SK-N-SH treated with all-trans-retinoic acid at 6 μM for 48 hours (cell line): ENCODE measurements around the gene SF3B5.

Experiments used
- ARNTL ChIP-seq: fragments of 450-650 bp; formaldehyde crosslinking; IDR thresholded peaks from 2 replicates; pipeline ENCODE4 v1.5.0; 2020; ENCODE audit warnings: low read depth, mild to moderate bottlenecking, moderate library complexity, borderline replicate concordance
- ESRRG ChIP-seq: fragments of 250-450 bp; sonication (Bioruptor Pico); IDR thresholded peaks from 2 replicates; pipeline ENCODE4 v1.6.1; 2021; ENCODE audit warnings: mild to moderate bottlenecking
- GLIS3 ChIP-seq: fragments of 250-450 bp; sonication (Bioruptor Pico); IDR thresholded peaks from 2 replicates; pipeline ENCODE4 v1.5.0; 2020; ENCODE audit warnings: mild to moderate bottlenecking, moderate library complexity
- OSR1 ChIP-seq: fragments of 250-450 bp; sonication (Bioruptor Pico); IDR thresholded peaks from 2 replicates; pipeline ENCODE4 v1.8.0; 2022; ENCODE audit warnings: moderate library complexity, mild to moderate bottlenecking, inconsistent platforms
- PPARA ChIP-seq: fragments of 250-450 bp; sonication (Bioruptor Pico); IDR thresholded peaks from 2 replicates; pipeline ENCODE4 v1.5.0; 2020; ENCODE audit warnings: mild to moderate bottlenecking, borderline replicate concordance
- ZC3H10 ChIP-seq: fragments of 250-450 bp; sonication (Bioruptor Pico); IDR thresholded peaks from 2 replicates; pipeline ENCODE4 v1.5.1; 2021; ENCODE audit warnings: mild to moderate bottlenecking, moderate library complexity
- ZFP3 ChIP-seq: fragments of 250-450 bp; sonication (Bioruptor Pico); IDR thresholded peaks from 2 replicates; pipeline ENCODE4 v1.5.0; 2020; ENCODE audit warnings: mild to moderate bottlenecking, moderate library complexity
- ZFP30 ChIP-seq: fragments of 450-650 bp; formaldehyde crosslinking; IDR thresholded peaks from 2 replicates; pipeline ENCODE4 v1.5.0; 2022; ENCODE audit warnings: mild to moderate bottlenecking, moderate library complexity
- ZNF70 ChIP-seq: fragments of 450-650 bp; formaldehyde crosslinking; IDR thresholded peaks from 2 replicates; pipeline ENCODE4 v1.5.0; 2020; ENCODE audit warnings: mild to moderate bottlenecking, moderate library complexity
- TF ChIP-seq, protein P1 (sequence below): fragments of 250-450 bp; sonication (Bioruptor Pico); IDR thresholded peaks from 2 replicates; pipeline ENCODE4 v1.5.0; 2020; ENCODE audit warnings: mild to moderate bottlenecking, moderate library complexity
- TF ChIP-seq, protein P2 (sequence below): fragments of 250-450 bp; sonication (Bioruptor Pico); IDR thresholded peaks from 2 replicates; pipeline ENCODE4 v1.8.0; 2020; ENCODE audit warnings: mild to moderate bottlenecking, moderate library complexity, borderline replicate concordance
- TF ChIP-seq, protein P3 (sequence below): fragments of 250-450 bp; sonication (Bioruptor Pico); IDR thresholded peaks from 2 replicates; pipeline ENCODE4 v1.5.1; 2020; ENCODE audit warnings: low read depth, mild to moderate bottlenecking, moderate library complexity

DNA sequence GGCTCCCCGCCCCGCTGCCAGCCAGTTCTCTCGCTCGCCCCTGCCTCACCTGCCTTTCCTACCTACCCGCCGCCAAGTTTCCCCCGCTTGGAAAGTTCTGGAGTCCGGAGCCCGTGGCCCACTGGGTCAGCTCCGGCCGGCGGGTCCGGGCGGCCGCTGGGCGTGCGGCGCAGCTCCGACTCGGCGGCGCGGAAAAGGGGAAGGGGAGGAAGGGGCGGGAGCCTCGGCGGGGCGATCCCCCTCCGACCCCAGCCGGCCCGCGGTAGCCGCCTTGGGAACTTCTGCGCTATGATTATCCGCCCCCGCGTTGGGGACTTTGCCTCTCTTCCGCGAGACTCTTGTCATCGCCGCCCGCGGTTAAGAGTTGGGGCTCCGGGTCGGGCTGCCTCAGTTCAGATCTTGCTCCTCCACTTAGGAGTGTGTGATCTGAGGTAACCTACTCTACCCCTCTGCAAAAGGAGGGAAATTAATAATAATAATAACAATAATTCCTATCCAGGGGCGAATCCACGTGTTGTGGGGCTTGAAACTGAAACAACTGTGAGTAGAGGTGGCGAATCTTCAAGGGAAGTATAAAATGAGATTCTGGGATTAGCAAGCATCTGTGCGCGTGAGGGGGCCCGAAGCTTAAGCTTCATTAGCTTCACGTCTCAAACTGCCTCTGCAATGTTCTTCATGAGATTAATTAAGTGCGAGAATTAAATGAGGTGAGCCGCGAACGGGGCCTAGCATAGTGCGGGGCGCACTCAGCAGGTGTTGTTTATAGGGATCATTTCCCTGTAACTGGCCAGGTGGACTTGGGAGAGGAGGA lies 30.8 kb downstream of the SF3B5 start:
- TF ChIP-seq ARNTL (no peak), ZNF70 (no peak), ESRRG (CRISPR knock-in tag) (no peak), PPARA (CRISPR knock-in tag) (no peak), OSR1 (CRISPR knock-in tag) (no peak), ZFP30 (CRISPR knock-in tag) (no peak), ZFP3 (no peak), GLIS3 (CRISPR knock-in tag) (no peak), ZC3H10 (CRISPR knock-in tag) (no peak)
- TF ChIP-seq, protein P1, sequence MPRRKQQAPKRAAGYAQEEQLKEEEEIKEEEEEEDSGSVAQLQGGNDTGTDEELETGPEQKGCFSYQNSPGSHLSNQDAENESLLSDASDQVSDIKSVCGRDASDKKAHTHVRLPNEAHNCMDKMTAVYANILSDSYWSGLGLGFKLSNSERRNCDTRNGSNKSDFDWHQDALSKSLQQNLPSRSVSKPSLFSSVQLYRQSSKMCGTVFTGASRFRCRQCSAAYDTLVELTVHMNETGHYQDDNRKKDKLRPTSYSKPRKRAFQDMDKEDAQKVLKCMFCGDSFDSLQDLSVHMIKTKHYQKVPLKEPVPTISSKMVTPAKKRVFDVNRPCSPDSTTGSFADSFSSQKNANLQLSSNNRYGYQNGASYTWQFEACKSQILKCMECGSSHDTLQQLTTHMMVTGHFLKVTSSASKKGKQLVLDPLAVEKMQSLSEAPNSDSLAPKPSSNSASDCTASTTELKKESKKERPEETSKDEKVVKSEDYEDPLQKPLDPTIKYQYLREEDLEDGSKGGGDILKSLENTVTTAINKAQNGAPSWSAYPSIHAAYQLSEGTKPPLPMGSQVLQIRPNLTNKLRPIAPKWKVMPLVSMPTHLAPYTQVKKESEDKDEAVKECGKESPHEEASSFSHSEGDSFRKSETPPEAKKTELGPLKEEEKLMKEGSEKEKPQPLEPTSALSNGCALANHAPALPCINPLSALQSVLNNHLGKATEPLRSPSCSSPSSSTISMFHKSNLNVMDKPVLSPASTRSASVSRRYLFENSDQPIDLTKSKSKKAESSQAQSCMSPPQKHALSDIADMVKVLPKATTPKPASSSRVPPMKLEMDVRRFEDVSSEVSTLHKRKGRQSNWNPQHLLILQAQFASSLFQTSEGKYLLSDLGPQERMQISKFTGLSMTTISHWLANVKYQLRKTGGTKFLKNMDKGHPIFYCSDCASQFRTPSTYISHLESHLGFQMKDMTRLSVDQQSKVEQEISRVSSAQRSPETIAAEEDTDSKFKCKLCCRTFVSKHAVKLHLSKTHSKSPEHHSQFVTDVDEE (CRISPR knock-in tag), result no peak
- TF ChIP-seq, protein P2, sequence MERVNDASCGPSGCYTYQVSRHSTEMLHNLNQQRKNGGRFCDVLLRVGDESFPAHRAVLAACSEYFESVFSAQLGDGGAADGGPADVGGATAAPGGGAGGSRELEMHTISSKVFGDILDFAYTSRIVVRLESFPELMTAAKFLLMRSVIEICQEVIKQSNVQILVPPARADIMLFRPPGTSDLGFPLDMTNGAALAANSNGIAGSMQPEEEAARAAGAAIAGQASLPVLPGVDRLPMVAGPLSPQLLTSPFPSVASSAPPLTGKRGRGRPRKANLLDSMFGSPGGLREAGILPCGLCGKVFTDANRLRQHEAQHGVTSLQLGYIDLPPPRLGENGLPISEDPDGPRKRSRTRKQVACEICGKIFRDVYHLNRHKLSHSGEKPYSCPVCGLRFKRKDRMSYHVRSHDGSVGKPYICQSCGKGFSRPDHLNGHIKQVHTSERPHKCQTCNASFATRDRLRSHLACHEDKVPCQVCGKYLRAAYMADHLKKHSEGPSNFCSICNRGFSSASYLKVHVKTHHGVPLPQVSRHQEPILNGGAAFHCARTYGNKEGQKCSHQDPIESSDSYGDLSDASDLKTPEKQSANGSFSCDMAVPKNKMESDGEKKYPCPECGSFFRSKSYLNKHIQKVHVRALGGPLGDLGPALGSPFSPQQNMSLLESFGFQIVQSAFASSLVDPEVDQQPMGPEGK, result no peak
- TF ChIP-seq, protein P3, sequence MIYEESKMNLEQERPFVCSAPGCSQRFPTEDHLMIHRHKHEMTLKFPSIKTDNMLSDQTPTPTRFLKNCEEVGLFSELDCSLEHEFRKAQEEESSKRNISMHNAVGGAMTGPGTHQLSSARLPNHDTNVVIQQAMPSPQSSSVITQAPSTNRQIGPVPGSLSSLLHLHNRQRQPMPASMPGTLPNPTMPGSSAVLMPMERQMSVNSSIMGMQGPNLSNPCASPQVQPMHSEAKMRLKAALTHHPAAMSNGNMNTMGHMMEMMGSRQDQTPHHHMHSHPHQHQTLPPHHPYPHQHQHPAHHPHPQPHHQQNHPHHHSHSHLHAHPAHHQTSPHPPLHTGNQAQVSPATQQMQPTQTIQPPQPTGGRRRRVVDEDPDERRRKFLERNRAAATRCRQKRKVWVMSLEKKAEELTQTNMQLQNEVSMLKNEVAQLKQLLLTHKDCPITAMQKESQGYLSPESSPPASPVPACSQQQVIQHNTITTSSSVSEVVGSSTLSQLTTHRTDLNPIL (CRISPR knock-in tag), result no peak
